Liver (tissue), 9 donors: ENCODE data around the gene ALKBH4. TPM values are rescaled to one million over a fixed set of nuclear protein-coding genes. Genes with fewer than 3 reads are reported as not detected.

Experiments used
- DNase-seq: peaks from one replicate; pipeline ENCODE4 v3.0.0-alpha.2; 2017; ENCODE audit warnings: low spot score
- H3K27ac ChIP-seq, 2 donors: one replicate each; pipeline ENCODE4 v1.7.0; 2013; ENCODE audit warnings: inconsistent platforms in 2 of 2, low read length in 2 of 2, control low read depth in 1 of 2, low read depth in 1 of 2, mild to moderate bottlenecking in 1 of 2
- H3K27me3 ChIP-seq, 4 donors: one replicate each; pipeline versions ENCODE4 v1.6.1 to v1.7.0; 2013; ENCODE audit warnings: low read length in 3 of 4, inconsistent platforms in 1 of 4, mild to moderate bottlenecking in 1 of 4, moderate library complexity in 1 of 4; ENCODE audit not compliant: control insufficient read depth in 4 of 4, insufficient read depth in 4 of 4
- H3K36me3 ChIP-seq, 4 donors: one replicate each; pipeline versions ENCODE4 v1.6.1 to v1.7.0; 2013; ENCODE audit warnings: low read length in 3 of 4, mild to moderate bottlenecking in 3 of 4, low read depth in 1 of 4, moderate library complexity in 1 of 4; ENCODE audit not compliant: control insufficient read depth in 4 of 4, insufficient read depth in 3 of 4
- H3K4me1 ChIP-seq, 4 donors: one replicate each; pipeline versions ENCODE4 v1.6.1 to v1.7.0; 2013; ENCODE audit warnings: low read length in 3 of 4, mild to moderate bottlenecking in 3 of 4, moderate library complexity in 1 of 4; ENCODE audit not compliant: control insufficient read depth in 4 of 4, insufficient read depth in 4 of 4
- H3K4me3 ChIP-seq, 3 donors: one replicate each; pipeline versions ENCODE4 v1.6.1 to v1.7.0; 2013; ENCODE audit warnings: low read length in 3 of 3, control low read depth in 1 of 3, low read depth in 1 of 3, mild to moderate bottlenecking in 1 of 3
- H3K9ac ChIP-seq, 2 donors: one replicate each; pipeline ENCODE4 v1.7.0; 2013; ENCODE audit warnings: low read length in 2 of 2, mild to moderate bottlenecking in 2 of 2, moderate library complexity in 2 of 2, control low read depth in 1 of 2, low read depth in 1 of 2
- H3K9me3 ChIP-seq, 4 donors: one replicate each; pipeline versions ENCODE4 v1.6.1 to v1.7.0; 2013; ENCODE audit warnings: low read length in 3 of 4; ENCODE audit not compliant: control insufficient read depth in 4 of 4
- ATF3 ChIP-seq: IDR thresholded peaks from 2 replicates; pipeline ENCODE4 v1.6.1; 2016; ENCODE audit warnings: antibody characterized with exemption
- CTCF ChIP-seq: fragments of 150-350 bp; IDR thresholded peaks from 2 replicates; pipeline ENCODE4 v1.5.1; 2017; ENCODE audit warnings: improper control_type of control experiment, low read depth, low read length; ENCODE audit not compliant: missing input control
- EGR1 ChIP-seq, 2 donors: IDR thresholded peaks; 2 replicates each; pipeline ENCODE4 v1.6.1; 2016 to 2018; ENCODE audit warnings: antibody characterized with exemption in 2 of 2, low read depth in 2 of 2
- FOXA1 ChIP-seq: IDR thresholded peaks from 2 replicates; pipeline ENCODE4 v1.6.1; 2016; ENCODE audit warnings: antibody characterized with exemption
- FOXA2 ChIP-seq: IDR thresholded peaks from 2 replicates; pipeline ENCODE4 v1.6.1; 2016; ENCODE audit warnings: antibody characterized with exemption
- GABPA ChIP-seq, 2 donors: IDR thresholded peaks in 1 of 2; conservative IDR thresholded peaks in 1 of 2; 2 replicates each; pipeline ENCODE4 v1.6.1; 2016; ENCODE audit warnings: antibody characterized with exemption in 2 of 2, mild to moderate bottlenecking in 1 of 2, moderate library complexity in 1 of 2
- HNF4A ChIP-seq, 2 donors: conservative IDR thresholded peaks; 2 replicates each; pipeline ENCODE4 v1.6.1; 2016; ENCODE audit warnings: antibody characterized with exemption in 2 of 2, mild to moderate bottlenecking in 2 of 2
- HNF4G ChIP-seq: IDR thresholded peaks from 2 replicates; pipeline ENCODE4 v1.6.1; 2016; ENCODE audit warnings: antibody characterized with exemption
- JUND ChIP-seq, 2 donors: IDR thresholded peaks; 2 replicates each; pipeline ENCODE4 v1.6.1; 2016; ENCODE audit warnings: antibody characterized with exemption in 2 of 2
- MAX ChIP-seq: IDR thresholded peaks from 2 replicates; pipeline ENCODE4 v1.6.1; 2016; ENCODE audit warnings: antibody characterized with exemption
- NR2F2 ChIP-seq: IDR thresholded peaks from 2 replicates; pipeline ENCODE4 v1.6.1; 2016; ENCODE audit warnings: antibody characterized with exemption
- RAD21 ChIP-seq, 2 donors: IDR thresholded peaks; 2 replicates each; pipeline ENCODE4 v1.6.1; 2016; ENCODE audit warnings: antibody characterized with exemption in 2 of 2, mild to moderate bottlenecking in 2 of 2
- REST ChIP-seq: IDR thresholded peaks from 2 replicates; pipeline ENCODE4 v1.6.1; 2016; ENCODE audit warnings: antibody characterized with exemption, mild to moderate bottlenecking
- RXRA ChIP-seq, 2 donors: IDR thresholded peaks; 2 replicates each; pipeline ENCODE4 v1.6.1; 2017 to 2018; ENCODE audit warnings: antibody characterized with exemption in 2 of 2, mild to moderate bottlenecking in 1 of 2
- SP1 ChIP-seq: IDR thresholded peaks from 2 replicates; pipeline ENCODE4 v1.6.1; 2018; ENCODE audit warnings: antibody characterized with exemption, mild to moderate bottlenecking
- TAF1 ChIP-seq: conservative IDR thresholded peaks from 2 replicates; pipeline ENCODE4 v1.6.1; 2016; ENCODE audit warnings: antibody characterized with exemption, mild to moderate bottlenecking
- YY1 ChIP-seq: IDR thresholded peaks from 2 replicates; pipeline ENCODE4 v1.6.1; 2016; ENCODE audit warnings: antibody characterized with exemption, mild to moderate bottlenecking
- ZBTB33 ChIP-seq: IDR thresholded peaks from 2 replicates; pipeline ENCODE4 v1.6.1; 2016; ENCODE audit warnings: antibody characterized with exemption
- whole genome bisulfite sequencing: extraction: QIAGEN DNeasy Blood & Tissue Kit; methylation state at CpG from one replicate; pipeline ENCODE4 v1.1.7; 2013; 5-methylcytosine and 5-hydroxymethylcytosine counted together
- polyA plus RNA-seq, 2 donors: library from polyadenylated mRNA; stranded (reverse) in 1 of 2; unstranded in 1 of 2; fragments of 200-250 nt in 1 of 2; fragments of >200 nt in 1 of 2; fragmentation: Nextera tagmentation in 1 of 2; extraction: Ambion mirVana in 1 of 2; gene quantifications; one replicate each; pipeline versions ENCODE4 v1.2.1 to v1.2.3, GENCODE V29; 2013 to 2015
- total RNA-seq, 2 donors: library from RNA; depleted of rRNA; stranded (reverse); fragments of >200 nt; gene quantifications; one replicate each; pipeline ENCODE4 v1.2.3, GENCODE V29; 2014
- donor health status: healthy.
- donor health status: healthy.
- donor health status: healthy.
- donor health status: healthy.
- donor health status: healthy.

The ALKBH4 gene
- total and polyA plus RNA-seq, 4 donors = 5.7 to 8.7 (median 6.9) TPM

- WGBS = 51% methylated on average over 24 of the region's 24 CpGs
- Histone ChIP-seq H3K27me3 (no peaks in the 10 kb centered on the region), H3K27ac (peak overlapping the region; percentile 84 to 86), H3K36me3 (peaks cover 2 to 16% (median 11%) of the 10 kb centered on the region in 4 donors), H3K9ac (peak overlapping the region in 1 of 2 donors; percentile 0), H3K4me3 (no peak overlapping the region), H3K9me3 (no peaks in the 10 kb centered on the region), H3K4me1 (peaks cover 11 to 62% (median 47%) of the 10 kb centered on the region in 4 donors)
- no peak for TF ChIP-seq HNF4A (conservative IDR thresholded peaks at IDR 0.05)
- no peak for TF ChIP-seq REST
- no peak for TF ChIP-seq ATF3
- TF ChIP-seq CTCF = no peak
- TF ChIP-seq RAD21 (IDR thresholded peaks at IDR 0.05) = no peak
- TF ChIP-seq TAF1 = no peak
- TF ChIP-seq YY1 = no peak
- no peak for TF ChIP-seq MAX
- no peak for TF ChIP-seq JUND (IDR thresholded peaks at IDR 0.05)
- no peak for TF ChIP-seq EGR1 (IDR thresholded peaks at IDR 0.05; ENCODE audit: low read depth in 2 of 2)
- no peak for TF ChIP-seq FOXA1
- TF ChIP-seq FOXA2 = no peak
- TF ChIP-seq NR2F2 = no peak
- TF ChIP-seq HNF4G = no peak
- no peak for TF ChIP-seq SP1
- TF ChIP-seq ZBTB33 = no peak
- TF ChIP-seq GABPA (IDR thresholded peaks at IDR 0.05 in 1 of 2, conservative IDR thresholded peaks at IDR 0.05 in 1 of 2) = no peak
- TF ChIP-seq RXRA (IDR thresholded peaks at IDR 0.05) = no peak
- DNase-seq = peak; percentile 31
Observed at GRCh38 chr7:102469351-102469971, 4.8 kb upstream of the ALKBH4 start.
